ENCODE results near the gene LMNB1. TPM values are rescaled to one million over a fixed set of nuclear protein-coding genes. Genes with fewer than 3 reads are reported as not detected.
"Not testable (repeated sequence)": the region's sequence is repeated elsewhere in the genome, so short reads cannot be mapped to it uniquely, and the experiment has no call there.

The LMNB1 gene
- total RNA-seq, 1 experiment from 2014 or later: 211 TPM

DNA sequence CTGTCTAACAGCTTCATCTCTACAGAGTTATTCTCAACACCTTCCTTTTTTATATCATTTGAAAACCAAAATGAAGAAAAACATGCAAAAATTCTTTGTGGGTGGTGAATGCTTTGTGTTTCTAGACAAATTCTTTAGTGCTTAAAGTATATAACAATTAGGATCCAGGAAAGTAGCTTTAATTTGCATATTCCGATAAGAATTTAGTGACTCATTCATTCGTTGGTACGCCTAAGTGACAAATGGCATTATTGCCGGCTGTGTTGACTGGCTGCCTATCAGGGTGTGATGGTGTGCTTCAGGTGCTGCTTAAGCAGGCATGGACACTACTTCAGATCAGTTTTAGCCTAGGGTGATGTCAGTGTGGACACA is 35.2 kb downstream of the LMNB1 start:
- no peaks in the 10 kb centered on the region for H3K4me1 ChIP-seq (ENCODE audit: insufficient read depth, low read length)
- no peak overlapping the region for H2BK120ac ChIP-seq (ENCODE audit: low read depth, low read length, poor library complexity, severe bottlenecking)
- H3K27me3 Mint-ChIP-seq (ENCODE audit: low read depth): no peaks in the 10 kb centered on the region
- H3K9me3 Mint-ChIP-seq: no peaks in the 10 kb centered on the region
- H2BK5ac ChIP-seq (ENCODE audit: insufficient read length, low read length): no peak overlapping the region
- H4K20me1 ChIP-seq (ENCODE audit: control insufficient read depth, insufficient read depth, insufficient read length): no peaks in the 10 kb centered on the region
- H4K8ac ChIP-seq (replicated peaks; ENCODE audit: insufficient read length, low read depth, low read length): no peak overlapping the region
- TF ChIP-seq CTCF (conservative IDR thresholded peaks at IDR 0.05): no peak
- H3K4me3 Mint-ChIP-seq: no peak overlapping the region
- H4K5ac ChIP-seq (ENCODE audit: insufficient read length, low read depth, low read length): no peak overlapping the region
- H3K79me2 ChIP-seq (ENCODE audit: insufficient read depth, low read length): no peaks in the 10 kb centered on the region
- no peak overlapping the region for H3K4me2 ChIP-seq (ENCODE audit: insufficient read depth, insufficient read length, low read length)
- no peaks in the 10 kb centered on the region for H3K9me3 ChIP-seq (ENCODE audit: control insufficient read depth, low read depth, low read length)
- H2BK20ac ChIP-seq (ENCODE audit: low read depth, low read length, poor library complexity, severe bottlenecking): no peak overlapping the region
- H3K18ac ChIP-seq (ENCODE audit: insufficient read length, low read depth, low read length): no peak overlapping the region
- no peak overlapping the region for H3K56ac ChIP-seq (ENCODE audit: insufficient read length, low read depth, low read length)
- no peak overlapping the region for H2BK12ac ChIP-seq (ENCODE audit: insufficient read length, low read depth, low read length)
- no peak overlapping the region for H2BK15ac ChIP-seq (ENCODE audit: low read depth, low read length)
- H3K79me1 ChIP-seq (ENCODE audit: insufficient read depth, low read depth, low read length, poor library complexity, severe bottlenecking): no peaks in the 10 kb centered on the region
- no CpG with 5 or more reads among the region's 4 CpGs for WGBS (ENCODE audit: extremely low coverage, insufficient read length, low lambda C conversion rate)
- peaks cover 52 to 90% (median 76%) of the 10 kb centered on the region in 3 experiments; a peak in 6 of 7 replicates for H3K36me3 Mint-ChIP-seq (ENCODE audit: insufficient read depth in 1 of 3, low read depth in 3 of 3)
- no peaks in the 10 kb centered on the region for H3K4me1 Mint-ChIP-seq
- H3K27ac Mint-ChIP-seq: peak overlapping the region in 1 of 3 experiments; percentile 88; a peak in 1 of 7 replicates
- no peak overlapping the region for H4K91ac ChIP-seq (ENCODE audit: insufficient read length, low read depth, low read length)
- no peak overlapping the region for H2AK5ac ChIP-seq (ENCODE audit: insufficient read length, low read length)
- no peak overlapping the region for H3K14ac ChIP-seq (ENCODE audit: insufficient read depth, low read length)
- H3K4ac ChIP-seq (ENCODE audit: low read depth, low read length): no peak overlapping the region
- DNase-seq: no peak
- H3K27ac ChIP-seq (ENCODE audit: insufficient read length, low read depth, low read length): no peak overlapping the region
- no peaks in the 10 kb centered on the region for H3K23me2 ChIP-seq (ENCODE audit: insufficient read length, low read depth, low read length, poor library complexity, severe bottlenecking)
- H3K23ac ChIP-seq (ENCODE audit: insufficient read length, low read depth, low read length): no peak overlapping the region
- no peaks in the 10 kb centered on the region for H3K27me3 ChIP-seq (ENCODE audit: insufficient read depth, low read length)
- H2AFZ ChIP-seq (ENCODE audit: low read length): no peak overlapping the region
- no peak overlapping the region for H3K9ac ChIP-seq (ENCODE audit: extremely low read depth, insufficient read length, low read length)
- no peak overlapping the region for H3T11ph ChIP-seq (ENCODE audit: low read length)

DNA sequence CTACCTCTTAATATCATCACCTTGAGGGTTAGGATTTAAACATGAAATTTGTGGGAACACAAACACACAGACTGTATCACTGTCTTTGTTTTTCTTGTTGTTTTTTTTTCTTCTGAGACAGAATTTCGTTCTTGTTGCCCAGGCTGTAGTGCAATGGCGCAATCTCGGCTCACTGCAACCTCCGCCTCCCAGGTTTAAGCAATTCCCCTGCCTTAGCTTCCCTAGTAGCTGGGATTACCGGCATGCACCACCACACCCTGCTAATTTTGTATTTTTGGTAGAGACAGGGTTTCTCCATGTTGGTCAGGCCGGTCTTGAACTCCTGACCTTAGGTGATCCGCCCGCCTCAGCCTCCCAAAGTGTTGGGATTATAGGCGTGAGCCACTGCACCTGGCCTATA is 36.9 kb downstream of the LMNB1 start:
- not testable (repeated sequence) for H3K4me1 Mint-ChIP-seq; H3K79me1 ChIP-seq (ENCODE audit: insufficient read depth, low read depth, low read length, poor library complexity, severe bottlenecking); H3K9me3 ChIP-seq (ENCODE audit: control insufficient read depth, low read depth, low read length); H3K14ac ChIP-seq (ENCODE audit: insufficient read depth, low read length); H3K4me3 Mint-ChIP-seq; H3K4ac ChIP-seq (ENCODE audit: low read depth, low read length); H2BK12ac ChIP-seq (ENCODE audit: insufficient read length, low read depth, low read length); H3K27me3 Mint-ChIP-seq (ENCODE audit: low read depth); H2BK15ac ChIP-seq (ENCODE audit: low read depth, low read length); H2BK120ac ChIP-seq (ENCODE audit: low read depth, low read length, poor library complexity, severe bottlenecking); H4K91ac ChIP-seq (ENCODE audit: insufficient read length, low read depth, low read length); H4K20me1 ChIP-seq (ENCODE audit: control insufficient read depth, insufficient read depth, insufficient read length); H2BK20ac ChIP-seq (ENCODE audit: low read depth, low read length, poor library complexity, severe bottlenecking); H3K79me2 ChIP-seq (ENCODE audit: insufficient read depth, low read length); H3K27me3 ChIP-seq (ENCODE audit: insufficient read depth, low read length); H3K18ac ChIP-seq (ENCODE audit: insufficient read length, low read depth, low read length); H2BK5ac ChIP-seq (ENCODE audit: insufficient read length, low read length); H3K9ac ChIP-seq (ENCODE audit: extremely low read depth, insufficient read length, low read length); H3K9me3 Mint-ChIP-seq; H3T11ph ChIP-seq (ENCODE audit: low read length); H4K8ac ChIP-seq (replicated peaks; ENCODE audit: insufficient read length, low read depth, low read length); H3K4me1 ChIP-seq (ENCODE audit: insufficient read depth, low read length); H2AFZ ChIP-seq (ENCODE audit: low read length); H3K23ac ChIP-seq (ENCODE audit: insufficient read length, low read depth, low read length); H3K27ac Mint-ChIP-seq; H4K5ac ChIP-seq (ENCODE audit: insufficient read length, low read depth, low read length); H2AK5ac ChIP-seq (ENCODE audit: insufficient read length, low read length); DNase-seq; H3K23me2 ChIP-seq (ENCODE audit: insufficient read length, low read depth, low read length, poor library complexity, severe bottlenecking); H3K4me2 ChIP-seq (ENCODE audit: insufficient read depth, insufficient read length, low read length); H3K56ac ChIP-seq (ENCODE audit: insufficient read length, low read depth, low read length); H3K27ac ChIP-seq (ENCODE audit: insufficient read length, low read depth, low read length)
- no CpG with 5 or more reads among the region's 9 CpGs for WGBS (ENCODE audit: extremely low coverage, insufficient read length, low lambda C conversion rate)
- H3K36me3 Mint-ChIP-seq (ENCODE audit: insufficient read depth in 1 of 3, low read depth in 3 of 3): peaks cover 59 to 92% (median 83%) of the 10 kb centered on the region in 3 experiments; a peak in 6 of 7 replicates

All from H9 (cell line).